H1 (cell line): Measurements from ENCODE around the gene NHS. TPM values are rescaled to one million over a fixed set of nuclear protein-coding genes. Genes with fewer than 3 reads are reported as not detected.

Source experiments
- CTCF ChIA-PET: fragments of 300-600 bp; sonication (Branson Sonifier 250); formaldehyde crosslinking; loops from one replicate; lab custom pipeline; 2021; ENCODE audit not compliant: partially characterized antibody; lab: Charles Lee
- POLR2A ChIA-PET: fragments of 300-600 bp; sonication (Branson Sonifier 250); formaldehyde crosslinking; loops from one replicate; lab custom pipeline; 2021; ENCODE audit warnings: inconsistent platforms; ENCODE audit not compliant: partially characterized antibody; lab: Charles Lee
- DNase-seq, 2 experiments: peaks; one replicate each; pipeline versions ENCODE4 v3.0.0 to v3.0.0-alpha.2; 2010 to 2022; ENCODE audit warnings: low spot score in 2 of 2, low read depth in 1 of 2, mixed read lengths in 1 of 2
- FAIRE-seq: peaks from 2 replicates; lab custom pipeline; 2011; peaks lifted over from hg19 to GRCh38; lab: Jason Lieb, UNC
- H2AFZ ChIP-seq: 2 replicates; pipeline ENCODE4 v1.8.1; 2012; ENCODE audit warnings: low read length, inconsistent platforms
- H2AK5ac ChIP-seq: 2 replicates; pipeline ENCODE4 v1.6.1; 2013; ENCODE audit warnings: low read depth, low read length
- H2BK120ac ChIP-seq: replicated peaks from 2 replicates; pipeline ENCODE3; 2013; ENCODE audit warnings: low read depth, low read length, inconsistent platforms
- H2BK12ac ChIP-seq: 2 replicates; pipeline ENCODE4 v1.6.1; 2013; ENCODE audit warnings: low read depth, low read length
- H2BK15ac ChIP-seq: 2 replicates; pipeline ENCODE4 v1.6.1; 2013; ENCODE audit warnings: low read length
- H2BK20ac ChIP-seq: 2 replicates; pipeline ENCODE4 v1.6.1; 2013; ENCODE audit warnings: low read length
- H2BK5ac ChIP-seq: 2 replicates; pipeline ENCODE4 v1.6.1; 2013; ENCODE audit warnings: low read depth, low read length
- H3K14ac ChIP-seq: 2 replicates; pipeline ENCODE4 v1.6.1; 2013; ENCODE audit warnings: inconsistent platforms; ENCODE audit not compliant: insufficient read length
- H3K18ac ChIP-seq: 2 replicates; pipeline ENCODE4 v1.6.1; 2013; ENCODE audit warnings: low read length; ENCODE audit errors: extremely low read depth
- H3K23ac ChIP-seq: 2 replicates; pipeline ENCODE4 v1.6.1; 2013; ENCODE audit warnings: inconsistent platforms; ENCODE audit not compliant: insufficient read length
- H3K23me2 ChIP-seq: 2 replicates; pipeline ENCODE4 v1.6.1; 2013; ENCODE audit warnings: low read depth, low read length
- H3K27ac ChIP-seq: 2 replicates; pipeline ENCODE4 v1.6.1; 2011; ENCODE audit warnings: low read depth, low read length, inconsistent platforms
- H3K27me3 ChIP-seq, 4 experiments: replicated peaks in 1 of 4; 1 replicate in 1 of 4; 2 replicates in 3 of 4; pipeline versions ENCODE4 v1.6.1 to v1.8.1; 2011 to 2013; ENCODE audit warnings: low read length in 3 of 4, mild to moderate bottlenecking in 3 of 4, inconsistent platforms in 2 of 4, mixed read lengths in 2 of 4, moderate library complexity in 1 of 4; ENCODE audit not compliant: control insufficient read depth in 3 of 4, insufficient read depth in 3 of 4; ENCODE audit errors: extremely low read depth in 1 of 4
- H3K36me3 ChIP-seq, 4 experiments: 2 replicates each; pipeline versions ENCODE4 v1.6.1 to v1.8.1; 2011 to 2013; ENCODE audit warnings: mild to moderate bottlenecking in 4 of 4, low read length in 3 of 4, moderate library complexity in 2 of 4, control low read depth in 1 of 4, inconsistent platforms in 1 of 4; ENCODE audit not compliant: insufficient read depth in 4 of 4, control insufficient read depth in 2 of 4
- H3K4ac ChIP-seq: replicated peaks from 2 replicates; pipeline ENCODE3; 2013; ENCODE audit warnings: low read length, low read depth, mixed read lengths, inconsistent platforms; ENCODE audit not compliant: insufficient read length
- H3K4me1 ChIP-seq, 4 experiments: replicated peaks in 1 of 4; 1 replicate in 1 of 4; 2 replicates in 3 of 4; pipeline versions ENCODE4 v1.6.1 to v1.8.1; 2011 to 2013; ENCODE audit warnings: low read length in 3 of 4, inconsistent platforms in 2 of 4, mixed read lengths in 1 of 4; ENCODE audit not compliant: insufficient read depth in 4 of 4, control insufficient read depth in 3 of 4
- H3K4me2 ChIP-seq, 2 experiments: 2 replicates each; pipeline versions ENCODE4 v1.6.1 to v1.8.1; 2011 to 2013; ENCODE audit warnings: low read depth in 2 of 2, low read length in 2 of 2, control low read depth in 1 of 2, inconsistent platforms in 1 of 2, mild to moderate bottlenecking in 1 of 2; ENCODE audit not compliant: insufficient read depth in 1 of 2
- H3K4me3 ChIP-seq, 4 experiments: fragments of 200-600, 300-600 bp in 1 of 4; sonication (generic), shearing (Covaris generic), sonication (Bioruptor Twin) in 1 of 4; 2 replicates each; pipeline versions ENCODE4 v1.5.1 to v1.8.1; 2011 to 2016; ENCODE audit warnings: low read length in 4 of 4, low read depth in 3 of 4, control low read depth in 2 of 4, inconsistent platforms in 2 of 4, mild to moderate bottlenecking in 2 of 4, mixed read lengths in 1 of 4, moderate library complexity in 1 of 4; ENCODE audit not compliant: insufficient read depth in 2 of 4; ENCODE audit errors: extremely low read depth in 1 of 4
- H3K56ac ChIP-seq: replicated peaks from 2 replicates; pipeline ENCODE3; 2013; ENCODE audit warnings: low read depth, mild to moderate bottlenecking, mixed read lengths, low read length, inconsistent platforms; ENCODE audit not compliant: insufficient read length
- H3K79me1 ChIP-seq: 2 replicates; pipeline ENCODE4 v1.6.1; 2013; ENCODE audit warnings: low read depth, low read length, control low read depth
- H3K79me2 ChIP-seq, 2 experiments: 2 replicates each; pipeline versions ENCODE4 v1.6.1 to v1.8.1; 2012 to 2013; ENCODE audit warnings: low read length in 2 of 2, mild to moderate bottlenecking in 2 of 2, inconsistent platforms in 1 of 2; ENCODE audit not compliant: insufficient read depth in 2 of 2, control insufficient read depth in 1 of 2
- H3K9ac ChIP-seq, 4 experiments: replicated peaks in 1 of 4; 1 replicate in 1 of 4; 2 replicates in 3 of 4; pipeline versions ENCODE4 v1.6.1 to v1.8.1; 2011 to 2013; ENCODE audit warnings: low read depth in 3 of 4, low read length in 3 of 4, control low read depth in 2 of 4, mild to moderate bottlenecking in 2 of 4, moderate library complexity in 2 of 4, inconsistent platforms in 1 of 4; ENCODE audit errors: extremely low read depth in 1 of 4
- H3K9me3 ChIP-seq, 2 experiments: 2 replicates each; pipeline versions ENCODE4 v1.6.1 to v1.8.1; 2012 to 2013; ENCODE audit warnings: mild to moderate bottlenecking in 2 of 2, moderate library complexity in 2 of 2, control low read depth in 1 of 2, inconsistent platforms in 1 of 2, low read depth in 1 of 2, low read length in 1 of 2, mixed read lengths in 1 of 2; ENCODE audit not compliant: insufficient read depth in 2 of 2
- H4K20me1 ChIP-seq, 2 experiments: replicated peaks in 1 of 2; 2 replicates each; pipeline versions ENCODE3 to v1.8.1; 2011 to 2013; ENCODE audit warnings: inconsistent platforms in 2 of 2, low read length in 2 of 2, mild to moderate bottlenecking in 1 of 2; ENCODE audit not compliant: insufficient read depth in 2 of 2, control insufficient read depth in 1 of 2
- H4K5ac ChIP-seq: 2 replicates; pipeline ENCODE4 v1.6.1; 2013; ENCODE audit warnings: low read length, low read depth, mixed read lengths, inconsistent platforms; ENCODE audit not compliant: insufficient read length
- H4K8ac ChIP-seq: 2 replicates; pipeline ENCODE4 v1.8.0; 2013; ENCODE audit warnings: mild to moderate bottlenecking, moderate library complexity, low read length, inconsistent platforms; ENCODE audit not compliant: insufficient read depth; ENCODE audit errors: extremely low read depth
- H4K91ac ChIP-seq: replicated peaks from 2 replicates; pipeline ENCODE3; 2013; ENCODE audit warnings: low read length, mixed read lengths, inconsistent platforms; ENCODE audit not compliant: insufficient read length
- BRCA1 ChIP-seq: IDR thresholded peaks from 2 replicates; pipeline ENCODE4 v1.6.1; 2012; ENCODE audit warnings: low read depth, low read length, improper control_type of control experiment
- SIN3A ChIP-seq, 2 experiments: IDR thresholded peaks in 1 of 2; conservative IDR thresholded peaks in 1 of 2; 2 replicates each; pipeline ENCODE4 v1.6.1; 2011 to 2012; ENCODE audit warnings: low read length in 2 of 2, improper control_type of control experiment in 1 of 2, low read depth in 1 of 2, mild to moderate bottlenecking in 1 of 2
- WGBS, 2 experiments: shearing (Covaris generic) in 1 of 2; methylation state at CpG; one replicate each; pipeline versions ENCODE4 v1.1.6 to v1.1.7; 2013 to 2015; ENCODE audit warnings: low lambda C conversion rate in 2 of 2, mixed read lengths in 2 of 2, inconsistent platforms in 1 of 2, low coverage in 1 of 2, missing lambda C conversion rate in 1 of 2; ENCODE audit not compliant: insufficient replicate concordance in 2 of 2, insufficient coverage in 1 of 2, insufficient read length in 1 of 2; ENCODE audit errors: extremely low coverage in 1 of 2, missing lambda C conversion rate in 1 of 2; 5-methylcytosine and 5-hydroxymethylcytosine counted together
- polyA plus RNA-seq, 7 experiments: library from polyadenylated mRNA; depleted of rRNA in 3 of 7; stranded (reverse) in 5 of 7; unstranded in 2 of 7; fragments of >200 nt in 5 of 7; fragments of 200-250 nt in 2 of 7; gene quantifications; 1 replicate in 5 of 7; 2 replicates in 1 of 7; 4 replicates in 1 of 7; pipeline versions ENCODE4 v1.2.1 to v1.2.3, GENCODE V29; 2011 to 2013; ENCODE audit warnings: missing spikeins in 2 of 7, mixed read lengths in 2 of 7
- total RNA-seq: library from RNA; stranded (reverse); fragmentation: NEBNext Ultra II Directional; extraction: Animal tissue kit (Norgen Biotek cat#: 25700); gene quantifications from 2 replicates; pipeline ENCODE4 v1.2.1, GENCODE V29; 2021

Gene NHS
- total and polyA plus RNA-seq, 2 of the 8 experiments (the other 6 are each of a cell fraction or from before 2014, with no cell fraction given), result 2.2 to 6.7 TPM

- DNase-seq (no peak), FAIRE-seq (no peak)
- Histone ChIP-seq H4K8ac (no peak overlapping the region), H2BK20ac (no peak overlapping the region), H3K9ac (no peak overlapping the region), H3K14ac (no peak overlapping the region), H2BK5ac (no peak overlapping the region), H3K23ac (no peak overlapping the region), H2AK5ac (no peak overlapping the region), H2BK12ac (no peak overlapping the region), H3K79me2 (no peaks in the 10 kb centered on the region; a peak in 1 of 4 replicates), H4K5ac (no peak overlapping the region), H3K4me1 (peaks cover 0 to 3% (median 0%) of the 10 kb centered on the region in 4 experiments; a peak in 1 of 7 replicates), H3K4ac (no peak overlapping the region), H3K27me3 (no peaks in the 10 kb centered on the region), H3K23me2 (no peaks in the 10 kb centered on the region), H3K18ac (no peak overlapping the region), H3K4me3 (no peak overlapping the region), H4K20me1 (no peaks in the 10 kb centered on the region), H3K27ac (no peak overlapping the region), H3K79me1 (no peaks in the 10 kb centered on the region), H3K4me2 (no peak overlapping the region), H2BK15ac (no peak overlapping the region), H3K56ac (no peak overlapping the region), H2AFZ (no peak overlapping the region), H3K36me3 (no peaks in the 10 kb centered on the region), H3K9me3 (no peaks in the 10 kb centered on the region), H4K91ac (no peak overlapping the region), H2BK120ac (no peak overlapping the region)
- 85% methylated on average over 4 of the region's 4 CpGs; no CpG with 5 or more reads in 1 of the 2 experiments for WGBS, 2 experiments
- TF ChIP-seq BRCA1 (no peak), SIN3A (conservative IDR thresholded peaks at IDR 0.05 in 1 of 2, IDR thresholded peaks at IDR 0.05 in 1 of 2; ENCODE audit: low read depth in 1 of 2, low read length in 2 of 2) (no peak)
- ChIA-PET CTCF (no interaction called here), POLR2A (no interaction called here)
These were observed 90.8 kb downstream of the NHS start for GRCh38 chrX:17465802-17466201.
